ENCODE results near the gene MBD5.

The MBD5 gene

DNA sequence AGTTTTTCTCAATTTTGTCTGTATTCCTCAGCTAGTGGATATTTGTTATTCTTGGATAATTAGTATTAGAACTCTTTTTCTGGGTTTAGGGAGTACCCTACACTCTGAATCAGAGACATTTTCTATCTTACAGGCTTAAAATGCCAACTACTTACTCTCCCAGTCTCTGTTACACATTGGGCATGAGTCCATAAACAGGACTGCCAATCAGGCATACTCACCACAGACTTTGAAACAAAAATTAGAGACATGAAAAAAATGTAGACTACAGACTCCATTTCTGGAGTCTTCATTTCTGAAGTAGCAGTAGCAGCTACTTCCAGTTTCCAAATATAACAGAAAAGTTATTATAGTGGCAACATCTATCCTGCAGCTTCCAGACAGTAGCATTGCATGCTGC lies 279.7 kb downstream of the MBD5 start:
- no peak for DNase-seq (ENCODE audit: low read depth in 2 of 2)

- DNase-seq (ENCODE audit: low read depth in 2 of 2) = no peak
Measured at GRCh38 chr2:148301362-148301761, 280.5 kb downstream of the MBD5 start.

DNA sequence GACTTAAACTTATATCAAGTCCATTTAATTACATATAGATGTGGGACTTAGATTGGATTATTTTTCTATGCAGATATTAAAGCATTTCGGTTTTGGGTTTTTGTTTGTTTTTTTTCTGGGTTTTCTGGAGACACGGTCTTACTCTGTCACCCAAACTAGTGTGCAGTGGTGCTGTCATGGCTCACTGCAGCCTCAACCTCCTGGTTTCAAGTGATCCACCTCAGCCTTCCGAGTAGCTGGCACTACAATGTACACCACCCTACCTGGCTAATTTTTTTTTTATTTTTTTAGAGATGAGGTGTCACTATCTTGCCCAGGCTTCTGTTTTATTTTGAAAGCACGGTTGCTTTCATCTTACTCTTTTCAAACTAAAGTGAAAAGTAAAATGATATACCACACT lies 281.6 kb downstream of the MBD5 start:
- no peak for DNase-seq (ENCODE audit: low read depth in 2 of 2)

DNA sequence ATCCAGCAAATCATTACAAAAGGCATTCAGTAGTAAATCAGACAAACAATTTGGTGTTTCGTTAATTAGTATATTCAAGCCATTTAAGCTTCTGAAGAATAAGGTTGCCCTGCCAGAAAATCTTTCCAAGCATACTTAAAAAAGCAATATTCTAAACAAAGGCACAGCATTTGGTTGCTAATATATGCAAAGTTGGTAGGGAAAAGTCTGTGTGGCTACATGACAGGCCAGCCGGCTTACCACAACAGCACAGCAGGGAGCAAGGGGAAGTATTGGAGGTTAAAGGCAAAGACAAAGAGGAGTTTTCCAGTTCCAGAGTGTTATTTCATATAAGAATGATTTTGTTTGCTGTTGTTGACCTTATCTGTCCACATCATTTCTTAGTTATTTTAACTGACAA lies 282.3 kb downstream of the MBD5 start:
- no peak for DNase-seq (ENCODE audit: low read depth in 2 of 2)

DNA sequence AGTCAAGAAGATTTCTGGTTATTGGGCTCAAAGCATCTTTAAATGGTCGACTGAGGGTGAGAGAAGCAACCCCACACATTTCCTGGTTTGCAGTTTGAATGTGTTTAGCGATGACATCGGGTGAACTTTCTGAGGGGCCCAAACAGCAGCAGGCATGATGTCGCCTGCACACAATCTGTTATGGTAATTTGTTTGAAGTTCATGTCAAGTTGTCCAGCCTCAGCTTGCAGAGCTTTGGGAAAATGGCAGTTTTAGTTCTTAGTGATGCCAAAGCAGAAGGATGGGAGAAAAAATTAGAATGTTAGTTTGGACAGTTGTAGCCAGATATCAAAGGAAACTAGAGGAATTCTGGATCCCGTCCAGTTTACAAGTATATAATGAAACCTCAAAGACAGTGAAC lies 284.6 kb downstream of the MBD5 start:
- no peak for DNase-seq (ENCODE audit: low read depth in 2 of 2)

GRCh38 chr2:148306027-148306426 lies 285.1 kb downstream of the MBD5 start:
- DNase-seq (ENCODE audit: low read depth in 2 of 2) = no peak

GRCh38 chr2:148317598-148317997 lies 296.7 kb downstream of the MBD5 start:
- DNase-seq (ENCODE audit: low read depth in 2 of 2) = no peak

- DNase-seq (ENCODE audit: low read depth in 2 of 2) = no peak
Measured at GRCh38 chr2:148338541-148338940, 317.6 kb downstream of the MBD5 start.

DNA sequence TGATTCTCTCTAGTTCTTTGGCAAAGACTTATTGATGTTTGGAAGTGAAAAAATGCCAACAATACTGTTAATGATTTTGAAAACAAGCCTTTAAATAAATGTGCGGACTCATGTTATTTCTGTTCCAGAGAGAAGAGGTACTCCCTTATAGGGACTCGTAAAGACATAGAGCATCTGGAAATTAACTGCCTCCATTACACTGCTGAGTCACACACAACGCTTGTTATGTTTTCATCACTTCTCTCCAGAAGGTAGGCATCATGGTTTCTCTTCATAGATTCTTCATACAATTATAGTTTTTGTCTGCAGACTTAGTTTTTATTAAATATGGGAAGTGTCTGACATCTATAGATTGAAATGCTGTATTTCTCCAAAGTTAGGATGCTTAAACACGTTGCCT lies 321.2 kb downstream of the MBD5 start:
- DNase-seq (ENCODE audit: low read depth in 2 of 2) = no peak

DNA sequence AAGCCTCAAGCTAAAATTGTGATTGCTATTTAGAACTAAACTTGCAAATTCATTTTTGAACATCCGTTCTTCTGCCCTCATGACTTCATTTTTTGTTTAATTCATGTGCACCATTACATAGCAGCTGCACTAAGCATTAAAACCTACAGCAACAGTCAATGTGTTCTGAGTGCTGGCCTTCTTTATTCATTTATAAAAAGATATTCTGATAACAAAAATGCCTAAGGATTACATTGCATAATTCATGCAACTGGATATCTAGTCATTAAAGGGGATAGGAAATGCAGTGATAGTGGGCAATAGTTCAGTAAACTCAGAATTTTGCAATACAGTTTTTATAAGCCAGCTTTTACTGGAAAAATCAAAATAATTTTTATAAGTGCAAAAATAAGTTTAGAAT lies 329.3 kb downstream of the MBD5 start:
- no peak for DNase-seq (ENCODE audit: low read depth in 2 of 2)

DNA sequence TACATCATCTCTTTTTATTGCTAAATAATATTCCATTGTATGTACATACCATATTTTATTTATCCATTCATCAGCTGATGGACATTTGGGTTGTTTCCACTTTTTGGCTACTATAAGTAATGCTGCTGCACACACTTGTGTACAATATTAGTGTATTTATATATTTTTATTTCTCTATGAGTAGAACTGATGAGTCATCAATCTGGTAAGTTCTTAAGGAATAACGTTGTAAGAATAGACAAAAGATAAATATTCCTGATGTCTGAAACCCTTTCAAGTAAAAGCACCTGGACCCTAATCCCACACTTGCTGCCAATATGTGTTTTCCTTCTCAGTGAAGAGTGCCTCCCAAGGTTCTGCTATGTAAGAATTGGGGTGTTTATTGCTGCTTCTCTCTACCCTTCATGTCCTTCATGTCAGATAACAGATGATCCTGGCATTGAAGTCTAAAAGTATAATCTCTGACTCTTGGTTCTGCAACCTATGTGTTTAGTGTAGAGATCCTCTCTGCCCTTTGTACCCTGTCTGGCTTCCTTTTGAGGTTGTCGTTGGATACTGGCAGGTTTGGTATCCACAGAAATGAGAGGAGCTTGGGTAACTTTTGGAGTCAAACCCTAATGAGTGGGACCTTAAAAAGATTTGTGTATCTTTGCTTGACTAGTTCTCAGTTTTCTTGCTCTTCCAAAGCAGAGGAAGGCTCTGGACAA lies 330.7 kb downstream of the MBD5 start:
- no peak for DNase-seq (ENCODE audit: low read depth in 2 of 2)

GRCh38 chr2:148358375-148358774 lies 337.5 kb downstream of the MBD5 start:
- no peak for DNase-seq (ENCODE audit: low read depth in 2 of 2)

DNA sequence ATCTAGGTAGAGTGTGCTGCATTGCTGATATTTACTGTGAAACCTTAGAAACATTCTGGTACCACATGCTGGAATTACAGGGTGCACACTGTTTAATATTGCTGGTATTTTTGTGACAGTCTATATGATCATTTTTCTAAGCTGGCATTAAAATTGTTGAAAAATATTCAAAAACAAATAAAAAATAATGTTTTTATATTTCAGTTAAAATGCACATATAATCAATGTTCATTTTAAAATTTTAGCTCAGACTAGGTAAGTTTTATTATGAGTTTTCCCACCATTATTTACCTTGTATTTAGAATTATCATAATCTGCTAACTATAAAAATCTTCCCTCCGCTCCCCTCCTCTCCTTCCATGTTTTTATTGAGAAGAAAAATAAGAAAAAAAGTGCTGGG lies 339.8 kb downstream of the MBD5 start:
- no peak for DNase-seq (ENCODE audit: low read depth in 2 of 2)

DNA sequence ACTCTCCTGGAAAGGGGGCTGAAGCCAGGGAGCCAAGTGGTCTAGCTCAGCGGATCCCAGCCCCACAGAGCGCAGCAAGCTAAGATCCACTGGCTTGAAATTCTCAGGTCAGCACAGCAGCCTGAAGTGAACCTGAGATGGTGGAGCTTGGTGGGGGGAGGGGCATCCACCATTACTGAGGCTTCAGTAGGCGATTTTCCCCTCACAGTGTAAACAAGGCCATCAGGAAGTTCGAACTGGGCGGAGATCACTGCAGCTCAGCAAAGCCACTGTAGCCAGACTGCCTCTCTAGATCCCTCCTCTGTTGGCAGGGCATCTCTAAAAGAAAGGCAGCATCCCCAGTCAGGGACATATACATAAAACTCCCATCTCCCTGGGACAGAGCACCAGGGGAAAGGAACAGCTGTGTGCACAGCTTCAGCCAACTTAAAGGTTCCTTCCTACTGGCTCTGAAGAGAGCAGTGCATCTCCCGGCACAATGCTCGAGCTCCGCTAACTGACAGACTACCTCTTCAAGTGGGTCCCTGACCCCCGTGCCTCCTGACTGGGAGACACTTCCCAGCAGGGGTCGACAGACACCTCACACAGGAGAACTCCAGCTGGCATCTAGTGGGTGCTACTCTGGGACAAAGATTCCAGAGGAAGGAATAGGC lies 341.4 kb downstream of the MBD5 start:
- no peak for DNase-seq (ENCODE audit: low read depth in 2 of 2)

DNA sequence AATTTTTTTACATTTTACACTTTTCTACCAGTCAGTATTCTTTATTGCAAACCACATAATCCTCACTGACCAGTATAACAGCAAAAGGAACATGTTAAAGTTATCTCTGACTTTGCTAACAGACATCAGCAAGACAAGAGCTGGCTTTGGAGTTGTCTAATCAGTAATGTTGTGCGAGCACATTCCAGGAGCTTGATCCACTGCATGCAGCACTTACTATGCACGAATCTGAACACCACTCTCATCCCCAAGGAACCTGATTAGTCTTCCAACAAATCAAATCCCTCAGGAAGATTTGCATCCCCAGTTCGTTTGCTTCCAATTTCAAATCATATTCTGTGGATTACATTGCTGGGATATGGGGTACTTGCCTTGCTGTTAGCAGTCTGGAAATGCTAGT lies 354.3 kb downstream of the MBD5 start:
- DNase-seq (ENCODE audit: low read depth in 2 of 2) = no peak

- DNase-seq (ENCODE audit: low read depth in 2 of 2) = no peak
Measured at GRCh38 chr2:148391324-148391723, 370.4 kb downstream of the MBD5 start.

DNA sequence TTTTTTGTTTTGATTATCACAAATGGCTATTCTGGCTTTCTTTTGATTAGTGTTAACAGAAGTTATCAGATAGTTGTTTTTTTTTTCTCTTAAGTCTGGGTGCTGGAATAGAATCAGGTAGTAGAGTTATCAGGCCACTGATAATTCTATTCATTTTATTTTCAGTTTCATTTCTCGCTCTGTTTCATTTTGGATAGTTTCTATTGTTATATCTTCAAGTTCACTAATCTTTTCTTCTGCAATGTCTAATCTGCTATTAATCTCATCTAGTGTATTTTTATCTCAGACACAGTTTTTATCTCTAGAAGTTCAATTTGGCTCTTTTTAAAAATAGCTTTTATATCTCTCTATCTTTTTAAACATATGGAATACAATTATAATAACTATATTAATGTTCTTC lies 381.9 kb downstream of the MBD5 start:
- no peak for DNase-seq (ENCODE audit: low read depth in 2 of 2)

DNA sequence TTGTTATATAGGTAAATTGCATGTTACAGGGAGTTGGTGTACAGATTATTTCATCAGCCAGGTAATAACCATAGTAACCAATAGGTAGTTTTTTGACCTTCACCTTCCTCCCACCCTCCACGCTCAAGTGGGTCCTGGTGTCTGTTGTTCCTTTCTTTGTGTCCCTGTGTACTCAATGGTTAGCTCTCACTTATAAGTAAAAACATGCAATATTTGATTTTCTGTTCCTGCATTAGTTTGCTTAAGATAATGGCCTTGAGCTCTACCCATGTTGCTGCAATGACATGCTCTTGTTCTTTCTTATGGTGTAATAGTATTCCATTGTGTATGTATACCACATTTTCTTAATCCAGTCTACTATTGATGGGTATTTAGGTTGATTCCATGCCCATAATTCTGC lies 390.0 kb downstream of the MBD5 start:
- no peak for DNase-seq (ENCODE audit: low read depth in 2 of 2)

DNA sequence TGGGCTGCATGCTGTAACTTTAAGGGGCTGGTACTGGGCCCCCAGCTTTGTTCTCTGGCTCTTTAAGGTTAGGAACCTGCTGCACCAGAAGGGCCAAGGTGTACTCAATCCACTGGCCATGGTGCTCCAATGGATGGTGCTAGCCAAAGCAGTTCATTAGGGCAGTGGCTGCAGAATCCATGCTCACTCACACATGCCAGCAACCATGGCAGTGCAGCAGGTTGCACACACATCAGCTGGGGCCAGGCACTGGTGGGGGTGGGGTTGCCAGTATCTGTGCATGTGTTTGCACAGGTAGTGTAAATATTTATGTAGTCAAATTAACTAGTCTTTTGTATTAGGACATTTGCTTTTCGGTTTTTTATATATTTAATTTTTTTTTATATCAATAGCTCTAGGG lies 395.4 kb downstream of the MBD5 start:
- DNase-seq (ENCODE audit: low read depth in 2 of 2) = no peak

- DNase-seq (ENCODE audit: low read depth in 2 of 2) = no peak
Measured at GRCh38 chr2:148430101-148430500, 409.2 kb downstream of the MBD5 start.

- no peak for DNase-seq (ENCODE audit: low read depth in 2 of 2)
Measured at GRCh38 chr2:148447877-148448276, 427.0 kb downstream of the MBD5 start.

DNA sequence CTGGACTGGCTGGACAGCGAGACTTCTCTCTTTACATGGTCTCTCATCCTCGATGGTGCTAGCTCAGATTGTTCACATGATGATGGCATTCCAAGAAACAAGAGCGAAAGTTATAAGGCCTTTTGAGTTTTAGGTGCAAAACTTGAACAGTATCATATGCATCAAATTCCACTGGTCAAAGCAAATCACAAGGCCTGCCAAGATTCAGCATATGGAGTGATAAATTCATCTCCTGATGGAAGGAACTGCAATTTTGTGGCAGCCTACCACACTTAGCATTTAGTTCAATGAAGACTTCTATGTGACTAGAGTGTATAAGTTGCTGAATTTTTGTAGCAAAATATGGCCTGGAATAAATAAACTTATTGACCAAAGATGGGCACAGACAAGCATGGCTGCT lies 429.6 kb downstream of the MBD5 start:
- no peak for DNase-seq (ENCODE audit: low read depth in 2 of 2)

- DNase-seq (ENCODE audit: low read depth in 2 of 2) = no peak
Measured at GRCh38 chr2:148451046-148451445, 430.2 kb downstream of the MBD5 start.

DNA sequence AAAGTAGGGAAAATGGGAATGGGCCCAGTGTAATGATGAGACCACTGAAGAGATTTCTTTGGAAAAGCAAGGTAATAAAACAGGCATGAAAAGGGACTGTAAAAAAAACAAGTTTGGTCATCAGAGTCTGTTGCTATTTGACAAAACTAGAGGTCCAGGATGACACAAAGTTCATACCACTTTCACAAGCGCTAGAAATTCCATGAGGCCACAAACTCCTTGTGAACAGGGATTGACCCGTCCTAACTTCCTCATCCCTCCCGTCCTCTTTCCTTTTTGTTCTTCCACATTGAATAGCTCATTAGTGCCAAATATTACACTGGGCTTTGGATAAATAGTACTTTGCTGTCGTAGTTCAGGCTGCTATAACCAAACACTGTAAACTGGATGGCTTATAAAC lies 434.9 kb downstream of the MBD5 start:
- no peak for DNase-seq (ENCODE audit: low read depth in 2 of 2)
